ENCODE results near the gene GPR55.

GPR55 gene

DNA sequence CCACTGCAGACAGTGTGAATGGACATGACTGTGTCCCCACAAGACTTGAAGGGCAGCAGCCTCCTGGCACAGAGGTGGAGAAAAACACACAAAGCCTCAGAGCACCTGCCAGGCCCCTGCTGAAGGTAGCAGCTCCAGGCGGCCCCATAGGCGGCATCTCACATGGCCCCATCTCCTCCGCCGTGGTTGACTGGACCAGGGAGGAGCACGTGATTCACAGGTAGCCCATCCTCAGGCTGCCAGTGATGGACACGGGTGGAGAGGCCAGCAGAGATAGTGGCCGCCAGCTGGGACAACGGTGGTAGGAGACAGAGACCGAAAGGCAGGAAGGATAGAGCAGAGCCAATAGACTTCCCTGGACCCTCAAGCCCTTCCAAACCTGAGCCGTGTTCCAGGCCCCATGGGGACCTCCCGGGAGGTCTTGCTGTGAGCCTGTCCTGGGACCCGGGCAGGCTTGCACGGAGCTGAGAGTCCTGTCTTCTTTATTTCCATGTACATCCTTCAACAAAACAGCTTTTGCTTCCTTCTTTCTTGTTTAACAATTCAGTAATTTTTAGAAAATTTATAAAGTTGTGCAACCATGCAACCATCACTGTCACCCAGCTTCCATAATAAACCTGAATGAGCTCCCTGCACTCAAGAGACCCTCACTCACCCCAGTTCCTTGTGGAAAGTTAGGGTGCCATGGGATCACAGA lies 26.9 kb downstream of the GPR55 start:
- ChIA-PET POLR2A (no interaction called here), CTCF (interaction anchor here (0.6 to 2.7 kb wide), 4 partner anchors 10 to 476 kb away, joined by 3 to 24 read pairs (median 3); no protein-coding TSS in a partner anchor)
- no peak for TF ChIP-seq ZNF654 (tag by site-specific recombination; IDR thresholded peaks at IDR 0.05; ENCODE audit: low read depth)
- TF ChIP-seq, protein P1, sequence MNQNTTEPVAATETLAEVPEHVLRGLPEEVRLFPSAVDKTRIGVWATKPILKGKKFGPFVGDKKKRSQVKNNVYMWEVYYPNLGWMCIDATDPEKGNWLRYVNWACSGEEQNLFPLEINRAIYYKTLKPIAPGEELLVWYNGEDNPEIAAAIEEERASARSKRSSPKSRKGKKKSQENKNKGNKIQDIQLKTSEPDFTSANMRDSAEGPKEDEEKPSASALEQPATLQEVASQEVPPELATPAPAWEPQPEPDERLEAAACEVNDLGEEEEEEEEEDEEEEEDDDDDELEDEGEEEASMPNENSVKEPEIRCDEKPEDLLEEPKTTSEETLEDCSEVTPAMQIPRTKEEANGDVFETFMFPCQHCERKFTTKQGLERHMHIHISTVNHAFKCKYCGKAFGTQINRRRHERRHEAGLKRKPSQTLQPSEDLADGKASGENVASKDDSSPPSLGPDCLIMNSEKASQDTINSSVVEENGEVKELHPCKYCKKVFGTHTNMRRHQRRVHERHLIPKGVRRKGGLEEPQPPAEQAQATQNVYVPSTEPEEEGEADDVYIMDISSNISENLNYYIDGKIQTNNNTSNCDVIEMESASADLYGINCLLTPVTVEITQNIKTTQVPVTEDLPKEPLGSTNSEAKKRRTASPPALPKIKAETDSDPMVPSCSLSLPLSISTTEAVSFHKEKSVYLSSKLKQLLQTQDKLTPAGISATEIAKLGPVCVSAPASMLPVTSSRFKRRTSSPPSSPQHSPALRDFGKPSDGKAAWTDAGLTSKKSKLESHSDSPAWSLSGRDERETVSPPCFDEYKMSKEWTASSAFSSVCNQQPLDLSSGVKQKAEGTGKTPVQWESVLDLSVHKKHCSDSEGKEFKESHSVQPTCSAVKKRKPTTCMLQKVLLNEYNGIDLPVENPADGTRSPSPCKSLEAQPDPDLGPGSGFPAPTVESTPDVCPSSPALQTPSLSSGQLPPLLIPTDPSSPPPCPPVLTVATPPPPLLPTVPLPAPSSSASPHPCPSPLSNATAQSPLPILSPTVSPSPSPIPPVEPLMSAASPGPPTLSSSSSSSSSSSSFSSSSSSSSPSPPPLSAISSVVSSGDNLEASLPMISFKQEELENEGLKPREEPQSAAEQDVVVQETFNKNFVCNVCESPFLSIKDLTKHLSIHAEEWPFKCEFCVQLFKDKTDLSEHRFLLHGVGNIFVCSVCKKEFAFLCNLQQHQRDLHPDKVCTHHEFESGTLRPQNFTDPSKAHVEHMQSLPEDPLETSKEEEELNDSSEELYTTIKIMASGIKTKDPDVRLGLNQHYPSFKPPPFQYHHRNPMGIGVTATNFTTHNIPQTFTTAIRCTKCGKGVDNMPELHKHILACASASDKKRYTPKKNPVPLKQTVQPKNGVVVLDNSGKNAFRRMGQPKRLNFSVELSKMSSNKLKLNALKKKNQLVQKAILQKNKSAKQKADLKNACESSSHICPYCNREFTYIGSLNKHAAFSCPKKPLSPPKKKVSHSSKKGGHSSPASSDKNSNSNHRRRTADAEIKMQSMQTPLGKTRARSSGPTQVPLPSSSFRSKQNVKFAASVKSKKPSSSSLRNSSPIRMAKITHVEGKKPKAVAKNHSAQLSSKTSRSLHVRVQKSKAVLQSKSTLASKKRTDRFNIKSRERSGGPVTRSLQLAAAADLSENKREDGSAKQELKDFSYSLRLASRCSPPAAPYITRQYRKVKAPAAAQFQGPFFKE (tag by site-specific recombination; IDR thresholded peaks at IDR 0.05; ENCODE audit: borderline replicate concordance): no peak
- TF ChIP-seq, protein P2, sequence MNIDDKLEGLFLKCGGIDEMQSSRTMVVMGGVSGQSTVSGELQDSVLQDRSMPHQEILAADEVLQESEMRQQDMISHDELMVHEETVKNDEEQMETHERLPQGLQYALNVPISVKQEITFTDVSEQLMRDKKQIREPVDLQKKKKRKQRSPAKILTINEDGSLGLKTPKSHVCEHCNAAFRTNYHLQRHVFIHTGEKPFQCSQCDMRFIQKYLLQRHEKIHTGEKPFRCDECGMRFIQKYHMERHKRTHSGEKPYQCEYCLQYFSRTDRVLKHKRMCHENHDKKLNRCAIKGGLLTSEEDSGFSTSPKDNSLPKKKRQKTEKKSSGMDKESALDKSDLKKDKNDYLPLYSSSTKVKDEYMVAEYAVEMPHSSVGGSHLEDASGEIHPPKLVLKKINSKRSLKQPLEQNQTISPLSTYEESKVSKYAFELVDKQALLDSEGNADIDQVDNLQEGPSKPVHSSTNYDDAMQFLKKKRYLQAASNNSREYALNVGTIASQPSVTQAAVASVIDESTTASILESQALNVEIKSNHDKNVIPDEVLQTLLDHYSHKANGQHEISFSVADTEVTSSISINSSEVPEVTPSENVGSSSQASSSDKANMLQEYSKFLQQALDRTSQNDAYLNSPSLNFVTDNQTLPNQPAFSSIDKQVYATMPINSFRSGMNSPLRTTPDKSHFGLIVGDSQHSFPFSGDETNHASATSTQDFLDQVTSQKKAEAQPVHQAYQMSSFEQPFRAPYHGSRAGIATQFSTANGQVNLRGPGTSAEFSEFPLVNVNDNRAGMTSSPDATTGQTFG (tag by site-specific recombination; IDR thresholded peaks at IDR 0.05; ENCODE audit: borderline replicate concordance): no peak
- TF ChIP-seq, protein P3, sequence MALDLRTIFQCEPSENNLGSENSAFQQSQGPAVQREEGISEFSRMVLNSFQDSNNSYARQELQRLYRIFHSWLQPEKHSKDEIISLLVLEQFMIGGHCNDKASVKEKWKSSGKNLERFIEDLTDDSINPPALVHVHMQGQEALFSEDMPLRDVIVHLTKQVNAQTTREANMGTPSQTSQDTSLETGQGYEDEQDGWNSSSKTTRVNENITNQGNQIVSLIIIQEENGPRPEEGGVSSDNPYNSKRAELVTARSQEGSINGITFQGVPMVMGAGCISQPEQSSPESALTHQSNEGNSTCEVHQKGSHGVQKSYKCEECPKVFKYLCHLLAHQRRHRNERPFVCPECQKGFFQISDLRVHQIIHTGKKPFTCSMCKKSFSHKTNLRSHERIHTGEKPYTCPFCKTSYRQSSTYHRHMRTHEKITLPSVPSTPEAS (tag by site-specific recombination; IDR thresholded peaks at IDR 0.05): no peak
- no peak for TF ChIP-seq ZNF76 (tag by site-specific recombination; IDR thresholded peaks at IDR 0.05; ENCODE audit: borderline replicate concordance, low read depth)
- TF ChIP-seq ZNF211 (tag by site-specific recombination; IDR thresholded peaks at IDR 0.05; ENCODE audit: low read depth): no peak
- no peak for TF ChIP-seq ZNF174 (tag by site-specific recombination; IDR thresholded peaks at IDR 0.05)
- TF ChIP-seq ZNF521 (tag by site-specific recombination; IDR thresholded peaks at IDR 0.05): no peak
- no peak for TF ChIP-seq ZNF311 (tag by site-specific recombination; IDR thresholded peaks at IDR 0.05; ENCODE audit: borderline replicate concordance)
- TF ChIP-seq ZNF571 (tag by site-specific recombination; IDR thresholded peaks at IDR 0.05): no peak
- no peak for TF ChIP-seq KLF1 (tag by site-specific recombination; IDR thresholded peaks at IDR 0.05)
- TF ChIP-seq GLIS2 (tag by site-specific recombination; IDR thresholded peaks at IDR 0.05): no peak
- TF ChIP-seq ZNF335 (tag by site-specific recombination; conservative IDR thresholded peaks at IDR 0.05): no peak
- Histone ChIP-seq H3K9me3 (ENCODE audit: control insufficient read depth, insufficient read depth, low read depth, low read length) (no peaks in the 10 kb centered on the region), H3K4me1 (ENCODE audit: control insufficient read depth, insufficient read depth, low read length) (no peaks in the 10 kb centered on the region), H3K27ac (ENCODE audit: extremely low read depth, low read depth, low read length) (no peak overlapping the region), H3K4me3 (ENCODE audit: low read depth, low read length) (no peak overlapping the region), H3K36me3 (ENCODE audit: control insufficient read depth in 2 of 2, insufficient read depth in 1 of 2, low read length in 2 of 2) (no peaks in the 10 kb centered on the region)

DNA sequence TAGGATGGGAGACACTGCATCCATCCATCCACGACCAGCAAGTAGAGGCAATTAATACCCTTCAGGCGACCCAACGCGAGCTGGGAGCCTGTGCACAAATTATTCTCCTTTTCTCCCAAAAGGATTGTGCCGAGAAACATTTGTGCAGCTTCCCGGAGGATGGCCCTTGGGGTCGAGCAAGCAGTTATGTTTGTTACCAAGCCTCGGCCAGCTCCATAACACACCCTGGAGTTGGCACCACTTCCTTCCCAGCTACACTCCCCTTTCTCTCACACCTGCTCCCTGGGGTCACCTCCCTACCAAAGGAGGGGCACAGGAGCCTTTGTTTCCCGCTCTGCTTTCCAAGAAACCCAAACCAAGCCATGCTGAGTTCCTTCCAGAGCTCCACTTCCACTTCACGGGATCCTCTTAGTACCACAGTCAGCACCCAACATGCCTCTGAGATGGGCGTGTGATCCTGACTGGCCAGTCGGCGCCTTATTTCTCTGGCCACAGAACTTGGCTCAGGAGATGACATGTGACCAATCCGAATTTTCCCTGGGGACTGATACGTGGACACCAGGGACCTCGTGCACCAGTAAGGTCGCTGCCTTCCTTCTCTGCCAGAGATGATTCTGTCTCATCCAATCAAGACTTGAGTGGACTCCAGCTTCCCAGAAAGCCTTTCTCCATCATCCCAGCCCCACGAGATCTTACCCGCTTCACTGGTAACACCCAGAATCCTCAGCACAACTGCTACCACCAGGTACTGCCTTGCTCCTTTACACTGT lies 28.5 kb downstream of the GPR55 start:
- ChIA-PET CTCF (interaction anchor here (0.5 to 2.7 kb wide), 6 partner anchors 17 to 93 kb away, joined by 3 to 24 read pairs (median 4); no protein-coding TSS in a partner anchor), POLR2A (no interaction called here)
- TF ChIP-seq ZNF660 (tag by site-specific recombination; IDR thresholded peaks at IDR 0.05): no peak
- no peak for TF ChIP-seq ZNF311 (tag by site-specific recombination; IDR thresholded peaks at IDR 0.05; ENCODE audit: borderline replicate concordance)
- TF ChIP-seq ZNF530 (tag by site-specific recombination; IDR thresholded peaks at IDR 0.05; ENCODE audit: low read depth): no peak
- TF ChIP-seq ZNF37A (tag by site-specific recombination; IDR thresholded peaks at IDR 0.05): no peak
- Histone ChIP-seq H3K36me3 (ENCODE audit: control insufficient read depth in 2 of 2, insufficient read depth in 1 of 2, low read length in 2 of 2) (no peaks in the 10 kb centered on the region), H3K9me3 (ENCODE audit: control insufficient read depth, insufficient read depth, low read depth, low read length) (no peaks in the 10 kb centered on the region), H3K4me3 (ENCODE audit: low read depth, low read length) (no peak overlapping the region), H3K27ac (ENCODE audit: extremely low read depth, low read depth, low read length) (no peak overlapping the region), H3K4me1 (ENCODE audit: control insufficient read depth, insufficient read depth, low read length) (no peaks in the 10 kb centered on the region)
